SIG-M5 treated with dmso at 0.1 percent for 504 hours (cell line): ENCODE results near the gene MPO.

Experiments used
- DNase-seq: peaks from one replicate; lab custom pipeline; 2025; ENCODE audit not compliant: unreplicated experiment; lab: John Stamatoyannopoulos, UW

MPO gene

DNA sequence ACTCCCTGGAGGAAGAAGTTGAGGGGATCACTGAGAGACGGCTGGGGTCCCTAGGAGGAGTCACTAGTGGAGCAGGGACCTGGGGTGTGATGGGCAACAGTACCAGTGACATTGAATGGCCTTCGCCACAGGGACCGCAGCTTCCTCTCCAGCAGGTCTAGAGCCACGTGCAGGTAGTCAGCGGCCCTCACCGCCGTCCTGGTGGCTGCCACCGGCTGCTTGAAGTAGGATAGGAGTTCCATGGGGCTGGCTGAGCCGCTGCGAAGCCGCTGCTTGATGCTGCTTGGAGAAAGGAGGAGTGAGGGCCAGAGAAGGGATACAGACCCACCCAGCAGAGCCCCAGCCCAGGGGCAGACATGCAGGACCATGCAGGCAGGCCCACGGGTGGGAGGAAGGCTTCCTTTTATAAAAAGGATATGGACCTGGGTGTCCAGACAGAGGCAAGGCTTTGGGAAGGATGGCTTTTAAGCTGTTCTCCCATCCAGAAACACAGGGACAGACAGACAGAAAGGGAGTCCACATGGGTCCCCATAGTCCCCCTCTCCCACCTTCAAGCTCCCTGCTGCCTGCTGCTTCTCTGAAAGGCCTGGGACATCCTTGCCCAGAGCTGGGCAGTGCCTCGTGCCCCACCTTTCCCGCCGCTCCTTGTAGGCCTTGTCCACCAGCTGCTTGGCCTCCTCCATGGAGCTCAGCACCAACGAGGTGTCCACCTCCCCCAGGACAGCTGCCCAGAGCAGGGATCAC, 827 bp downstream of the MPO start:
- no peak for DNase-seq

DNA sequence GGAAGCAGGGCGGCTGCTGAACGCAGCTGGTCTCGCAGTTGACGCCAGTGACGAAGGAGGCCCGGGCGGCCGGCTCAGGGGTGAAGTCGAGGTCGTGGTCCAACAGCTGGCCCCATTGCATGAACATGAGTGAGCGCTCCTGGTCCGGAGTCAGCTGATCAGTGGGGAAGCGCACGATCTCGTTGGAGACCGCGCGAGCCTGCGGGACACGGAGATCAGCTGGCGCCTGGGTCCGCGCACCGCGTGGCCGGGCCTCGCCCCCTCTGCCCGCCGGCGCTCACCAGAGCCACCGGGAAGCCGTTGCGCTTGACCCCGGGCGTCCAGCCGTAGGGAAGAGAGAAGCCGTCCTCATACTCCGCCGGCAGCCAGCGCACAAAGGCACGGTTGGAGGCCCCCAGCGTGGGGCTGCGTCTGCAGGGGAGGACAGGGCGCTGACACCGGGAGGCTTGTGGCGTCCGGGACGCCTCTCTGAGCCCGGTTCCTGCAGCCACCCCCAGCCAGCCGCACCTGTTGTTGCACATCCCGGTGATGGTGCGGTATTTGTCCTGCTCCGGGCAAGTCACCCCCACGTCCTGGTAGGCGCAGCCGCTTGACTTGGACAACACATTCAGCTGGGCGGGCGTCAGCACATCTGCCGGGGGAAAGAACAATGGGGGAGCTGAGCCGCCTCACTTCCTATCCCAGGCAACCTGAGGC, 1.6 kb downstream of the MPO start:
- DNase-seq, result no peak

DNA sequence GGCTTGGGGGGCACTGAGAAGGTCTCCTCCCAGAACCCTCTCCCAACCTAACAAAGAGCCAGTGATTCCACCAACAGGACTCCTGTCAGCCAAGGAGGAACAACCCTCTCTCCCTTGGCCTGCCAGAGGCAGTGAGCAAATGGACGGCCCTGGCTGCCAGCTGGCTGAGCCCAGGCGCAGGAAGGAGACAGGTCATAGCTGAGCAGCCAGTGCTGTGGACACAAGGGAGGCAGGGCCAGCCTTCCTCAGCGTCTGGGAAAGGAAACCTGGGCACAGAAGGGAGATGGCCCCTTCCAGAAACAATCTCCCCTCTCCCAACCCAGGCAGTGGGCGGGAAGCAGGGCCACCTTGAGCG, 2.1 kb downstream of the MPO start:
- DNase-seq, result no peak

DNA sequence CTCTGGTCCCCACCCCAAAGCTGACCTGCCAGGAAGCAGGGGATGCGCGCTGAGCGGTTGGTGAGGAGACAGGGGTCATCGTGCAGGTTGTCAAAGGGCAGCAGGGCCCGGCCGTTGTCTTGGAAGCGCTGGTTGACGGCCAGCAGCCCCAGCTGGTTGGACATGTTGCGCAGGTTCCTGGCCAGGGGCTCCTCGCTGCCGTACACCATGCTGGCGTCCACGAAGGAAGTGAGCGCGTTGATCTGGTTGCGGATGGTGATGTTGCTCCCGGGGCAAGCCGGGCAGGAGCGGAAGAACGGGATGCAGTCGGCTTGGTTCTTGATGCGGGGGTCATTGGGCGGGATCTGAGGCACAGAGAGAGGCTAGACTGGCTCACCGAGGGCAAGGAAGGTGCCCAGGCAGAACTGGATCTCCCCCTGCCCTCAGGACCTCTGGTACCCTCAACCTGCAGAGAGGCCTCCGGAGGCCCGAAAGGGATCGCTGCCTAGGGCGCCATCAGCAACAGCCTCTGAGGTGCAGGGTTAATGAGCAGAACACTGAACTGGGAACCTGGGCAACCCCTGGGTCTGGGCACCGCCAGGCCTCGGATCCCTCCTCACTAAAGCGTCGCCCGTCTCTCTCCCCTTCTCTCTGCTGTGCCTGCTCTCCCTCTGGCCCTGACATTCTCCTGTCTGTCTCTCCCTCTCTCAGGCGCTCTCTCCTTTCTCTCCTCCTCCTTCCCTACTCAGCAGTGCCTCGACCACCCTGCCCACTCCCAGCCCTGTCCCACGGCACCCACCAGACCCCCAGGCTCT, 2.7 kb downstream of the MPO start:
- DNase-seq, result no peak

DNA sequence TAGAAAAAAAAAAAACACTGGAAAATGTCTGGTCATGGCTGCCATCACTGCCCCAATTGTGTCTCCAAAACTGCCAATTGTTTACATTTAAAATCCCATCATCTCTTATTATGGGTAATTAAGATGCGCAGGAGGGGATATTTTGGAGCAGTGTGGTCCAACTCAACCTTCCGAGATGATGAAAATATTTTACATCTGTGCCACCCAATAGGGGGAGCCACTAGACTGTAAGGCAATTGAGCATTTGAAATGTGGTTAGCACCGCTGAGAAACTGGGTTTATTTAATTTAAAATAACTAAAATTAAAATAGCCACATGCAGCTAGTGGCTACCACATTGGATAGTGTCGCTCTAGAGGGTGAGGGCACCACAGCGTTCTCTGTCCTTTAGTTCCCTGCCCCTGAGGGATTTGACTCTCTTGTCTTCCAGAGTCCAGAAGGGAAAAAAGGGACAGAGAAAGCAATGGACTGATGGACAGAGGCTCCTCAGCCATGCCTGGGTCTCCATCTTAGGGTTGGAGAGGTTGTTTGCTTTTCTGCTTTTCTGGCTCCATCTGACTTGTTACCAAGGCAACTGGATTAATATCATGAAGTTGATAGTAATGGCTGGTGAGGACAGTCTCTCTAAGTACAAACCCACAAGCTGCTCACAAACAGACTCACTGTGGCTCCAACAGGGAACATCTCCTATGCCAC, 3.5 kb downstream of the MPO start:
- DNase-seq, result no peak

DNA sequence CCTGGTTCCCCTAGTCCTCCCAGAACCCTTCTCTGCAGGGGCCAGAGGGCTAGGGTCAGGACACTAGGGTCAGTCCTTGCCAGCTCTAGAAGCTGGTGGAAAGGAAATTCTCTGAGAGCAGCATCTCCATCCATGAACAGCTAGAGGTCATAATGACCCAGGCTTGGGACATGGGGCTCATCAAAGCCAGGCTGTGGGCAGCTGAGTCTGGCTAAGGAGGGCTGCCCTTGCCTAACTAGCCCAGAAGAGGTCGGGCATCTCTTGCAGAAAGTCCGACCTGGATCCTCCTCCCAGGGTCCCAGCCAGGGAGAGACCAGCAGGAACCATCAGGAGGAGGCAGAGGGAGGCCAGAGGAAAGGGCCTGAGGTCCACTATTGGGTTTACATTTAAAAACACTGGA, 4.3 kb downstream of the MPO start:
- DNase-seq, result no peak

DNA sequence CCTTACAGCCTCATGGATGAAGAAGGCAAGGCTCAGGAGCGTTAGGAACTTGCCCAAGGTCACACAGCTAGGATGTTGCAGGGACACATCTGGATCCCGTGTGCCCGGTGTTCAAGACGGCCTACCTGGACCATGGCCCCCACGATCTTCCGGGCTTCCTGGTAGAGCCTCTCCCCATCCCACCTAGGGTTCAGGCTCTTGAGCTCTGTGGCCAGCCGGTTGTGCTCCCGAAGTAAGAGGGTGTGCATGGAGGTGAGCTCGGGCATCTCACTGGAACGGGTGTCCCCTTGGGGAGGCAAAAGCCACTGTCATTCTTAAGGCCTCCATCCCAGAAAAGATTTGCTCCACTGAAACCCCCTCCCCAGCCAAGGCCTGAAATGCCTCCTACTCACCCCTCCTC, 5.3 kb downstream of the MPO start:
- no peak for DNase-seq

DNA sequence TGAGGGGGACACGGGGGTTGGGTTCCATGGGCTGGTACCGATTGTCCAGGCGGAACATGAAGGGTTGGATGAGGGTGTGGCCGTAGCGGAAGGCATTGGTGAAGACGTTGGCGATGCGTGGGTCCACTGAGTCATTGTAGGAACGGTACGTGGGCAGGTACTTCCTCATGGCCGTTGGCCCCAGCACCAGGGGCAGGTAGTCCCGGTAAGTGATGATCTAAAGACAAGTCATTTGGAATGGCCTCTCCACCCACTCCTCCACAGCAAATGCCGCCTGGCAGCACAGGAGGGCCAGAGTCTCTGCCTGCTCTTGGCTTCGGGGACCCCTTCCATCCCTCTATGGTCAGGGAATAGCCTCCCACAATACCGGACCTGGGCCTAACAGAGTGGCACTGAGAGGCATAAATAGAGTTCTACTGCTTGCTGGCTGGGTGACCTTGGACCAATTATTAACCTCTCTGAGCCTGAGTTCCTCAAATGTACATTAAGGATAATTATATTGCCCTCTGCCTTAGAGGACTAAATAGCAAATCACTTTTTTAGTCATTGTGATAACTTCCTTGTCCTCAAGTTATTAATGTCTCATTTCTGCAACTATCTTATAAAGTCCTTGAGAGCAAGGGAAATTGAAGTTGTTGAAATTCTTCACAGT, 7.2 kb downstream of the MPO start:
- no peak for DNase-seq

DNA sequence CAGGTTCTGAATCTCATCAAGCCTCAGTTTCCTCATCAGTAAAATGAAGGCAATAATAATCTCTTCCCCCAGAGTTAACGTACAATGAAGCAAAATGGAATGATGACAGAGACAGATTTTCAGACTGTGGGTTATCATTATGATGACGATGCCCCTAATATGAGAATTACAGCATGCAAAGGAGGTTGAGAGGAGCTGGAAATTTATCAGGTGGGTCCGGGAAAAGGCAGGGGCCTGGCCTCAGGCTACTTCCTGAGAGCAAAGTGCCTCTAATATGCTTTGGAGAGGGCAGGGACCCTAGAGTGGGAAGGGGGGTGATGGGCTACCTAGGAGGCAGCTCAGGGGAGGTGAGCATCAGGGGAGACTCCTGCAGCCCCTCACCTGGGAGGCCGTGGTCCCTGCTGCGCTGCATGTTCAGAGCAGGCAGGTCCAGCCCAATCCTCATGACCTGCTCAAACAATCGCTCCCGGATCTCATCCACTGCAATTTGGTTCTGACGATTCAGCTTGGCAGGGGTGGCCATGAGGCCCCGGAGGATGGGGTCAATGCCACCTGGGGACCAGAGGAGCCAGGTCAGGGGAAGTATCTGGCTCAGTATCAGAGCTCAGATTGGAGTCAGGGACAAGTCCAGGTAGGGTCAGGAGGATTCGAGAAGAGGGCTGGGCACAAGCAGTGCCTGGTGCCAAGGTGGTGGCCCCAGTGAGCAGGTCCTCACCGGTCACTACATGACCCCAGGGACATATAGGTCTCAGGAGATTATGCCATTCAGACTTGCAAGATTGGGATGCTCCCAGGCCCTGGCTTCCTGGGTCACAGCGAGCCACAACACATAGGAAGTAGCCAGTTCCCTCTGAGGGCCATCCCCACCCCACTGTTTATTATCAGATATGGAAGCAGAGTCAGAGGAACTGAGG, 8.1 kb downstream of the MPO start:
- no peak for DNase-seq

DNA sequence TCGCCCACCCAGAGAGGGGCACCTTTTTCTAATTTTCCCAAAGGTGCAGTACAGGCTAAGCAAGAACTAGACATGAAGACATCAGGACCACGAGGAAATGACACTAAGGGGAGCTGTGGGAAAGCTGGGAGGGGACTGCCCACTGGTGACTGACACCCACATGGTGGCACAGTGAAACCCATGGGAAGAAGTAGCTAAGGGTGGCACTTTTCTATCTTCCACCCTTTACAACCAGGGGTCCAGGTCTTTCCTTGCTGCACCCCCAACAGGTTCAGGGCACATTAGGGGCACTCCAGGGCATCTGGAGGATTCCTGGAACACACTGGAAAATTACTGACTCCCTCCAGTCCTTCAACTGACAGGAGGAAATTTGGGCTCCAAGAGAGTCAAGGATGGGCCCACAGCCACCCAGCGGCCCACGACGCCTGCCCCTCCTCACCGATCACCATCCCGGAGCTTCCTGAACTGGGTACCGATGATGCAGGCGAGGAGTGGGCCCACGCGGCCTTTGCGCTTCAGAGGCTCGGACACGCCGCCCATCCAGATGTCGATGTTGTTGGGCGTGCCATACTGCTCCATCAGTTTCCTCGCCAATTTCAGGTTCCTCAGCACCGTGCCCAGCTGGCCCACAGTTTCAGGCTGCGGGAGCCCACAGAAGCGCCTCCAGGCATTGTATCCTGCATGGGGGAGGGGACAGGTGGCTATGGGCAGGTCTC, 9.4 kb downstream of the MPO start:
- no peak for DNase-seq

DNA sequence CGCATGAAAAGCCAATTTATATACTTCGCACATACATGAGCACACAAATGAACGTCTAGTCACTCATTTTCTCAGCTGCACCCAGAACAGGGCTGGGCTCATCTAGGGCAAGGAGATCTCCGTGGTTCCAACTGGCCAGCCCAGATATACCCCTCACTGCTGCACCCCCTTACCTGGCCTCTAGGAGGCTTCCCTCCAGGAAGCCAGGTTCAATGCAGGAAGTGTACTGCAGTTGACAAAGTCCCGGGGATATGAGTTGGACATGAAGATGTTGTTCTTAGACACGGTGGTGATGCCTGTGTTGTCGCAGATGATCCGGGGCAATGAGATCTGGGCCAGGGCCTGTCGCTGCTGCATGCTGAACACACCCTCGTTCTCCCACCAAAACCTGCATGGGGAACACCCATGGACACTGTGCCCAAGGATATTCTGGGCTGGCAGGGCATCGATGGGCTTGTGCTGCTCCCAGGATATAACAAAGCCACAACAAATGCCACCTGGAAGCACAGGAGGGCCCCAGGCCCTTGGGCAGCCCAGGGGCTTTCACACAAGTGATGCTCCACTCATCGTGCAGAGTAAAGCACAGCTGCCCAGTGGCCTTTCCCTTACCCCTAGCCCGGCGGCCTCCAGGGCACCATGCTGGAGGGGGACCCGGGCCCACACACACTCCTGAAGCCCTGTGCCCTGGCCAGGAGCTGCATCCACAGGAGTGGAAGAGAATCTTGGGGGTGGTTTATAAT, 10.1 kb downstream of the MPO start:
- DNase-seq, result no peak

DNA sequence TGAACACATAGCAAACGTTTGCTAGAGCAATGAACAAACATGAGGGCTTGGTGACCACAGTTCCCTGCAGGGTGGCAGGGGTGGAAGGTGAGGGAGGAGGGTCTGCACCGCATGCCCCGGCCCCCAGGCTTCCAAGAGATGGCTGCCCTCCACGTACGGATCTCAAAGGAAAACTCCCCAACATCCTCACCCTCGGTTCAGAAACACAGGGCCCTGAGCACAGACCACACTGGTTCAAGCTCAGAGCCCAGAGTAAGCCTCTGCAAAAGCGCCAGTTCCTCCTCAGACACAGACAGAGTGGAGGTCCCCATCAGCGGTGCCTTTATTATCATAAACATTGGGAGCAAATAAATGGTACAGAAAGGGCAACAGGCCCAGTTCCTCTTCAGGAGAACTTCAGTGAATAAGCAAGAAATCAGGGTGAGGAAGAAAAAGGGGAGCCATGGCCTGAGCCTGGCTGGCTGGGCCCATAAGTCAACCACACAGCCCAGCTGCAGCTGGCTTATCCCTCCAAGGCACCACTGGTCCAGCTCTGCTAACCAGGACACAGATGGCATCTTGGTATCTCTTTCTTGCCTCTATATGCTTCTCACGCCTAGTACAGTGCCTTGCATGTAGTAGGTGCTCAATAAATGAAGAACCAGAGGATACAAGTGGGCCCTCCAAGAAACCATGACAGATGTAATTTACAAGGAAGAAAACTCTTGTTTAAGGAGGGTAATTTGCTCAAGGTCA, 11.0 kb downstream of the MPO start:
- no peak for DNase-seq

DNA sequence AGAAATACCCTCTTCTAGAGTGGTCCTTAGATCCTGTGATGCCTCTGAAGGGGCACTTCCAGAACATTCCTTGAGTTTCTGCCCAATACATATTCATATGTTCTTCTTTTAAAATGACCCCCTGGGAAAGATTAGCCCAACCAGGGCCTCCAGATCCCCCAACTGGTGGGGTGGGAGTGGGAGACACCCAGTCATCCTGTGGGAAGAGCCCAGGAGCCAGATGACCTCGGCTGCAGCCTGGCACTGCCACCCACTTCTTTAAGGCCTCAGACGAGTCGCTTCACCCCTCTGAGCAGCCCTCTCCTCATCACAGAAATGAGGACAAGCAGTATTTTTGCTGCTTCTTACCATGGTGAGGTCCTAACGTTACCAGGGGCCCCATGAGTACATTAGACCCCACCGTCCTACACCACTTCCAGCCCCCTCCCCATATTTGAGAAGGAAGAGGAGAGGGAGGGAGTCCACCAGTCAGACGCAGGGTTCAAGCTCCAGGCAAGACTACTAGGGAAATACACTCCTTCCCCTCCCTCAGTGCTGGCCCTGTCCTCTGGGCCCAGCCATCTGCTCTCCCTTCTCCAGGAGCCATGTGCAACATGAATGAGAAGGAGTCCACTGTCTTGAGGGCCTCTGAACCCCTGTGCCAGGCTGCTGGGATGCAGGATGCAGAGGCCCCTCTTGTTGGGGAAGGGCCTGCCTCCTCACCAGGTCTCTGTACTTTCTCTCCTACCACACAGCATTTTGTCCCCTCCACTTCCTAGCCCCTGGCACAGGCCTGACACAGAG, 11.8 kb downstream of the MPO start:
- no peak for DNase-seq

DNA sequence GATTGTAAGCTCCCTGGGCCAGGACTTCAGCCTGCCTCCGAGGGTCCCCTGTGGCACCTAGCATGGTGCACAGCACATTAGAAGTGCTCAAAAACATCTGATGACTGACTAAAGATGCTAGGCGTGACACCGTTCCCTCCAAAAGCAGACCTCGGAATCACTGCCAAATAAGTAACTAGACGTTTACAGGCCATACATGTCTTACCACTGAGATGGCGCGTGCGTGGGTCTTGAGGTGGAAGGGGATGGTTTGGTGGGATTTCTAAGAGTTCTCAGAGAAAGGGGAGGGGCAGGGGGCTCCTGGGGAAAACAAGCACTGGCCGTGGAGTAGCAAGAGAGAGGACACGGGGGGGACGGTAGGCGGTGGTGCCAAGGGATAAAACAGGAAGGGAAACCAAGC, 12.4 kb downstream of the MPO start:
- DNase-seq, result no peak

DNA sequence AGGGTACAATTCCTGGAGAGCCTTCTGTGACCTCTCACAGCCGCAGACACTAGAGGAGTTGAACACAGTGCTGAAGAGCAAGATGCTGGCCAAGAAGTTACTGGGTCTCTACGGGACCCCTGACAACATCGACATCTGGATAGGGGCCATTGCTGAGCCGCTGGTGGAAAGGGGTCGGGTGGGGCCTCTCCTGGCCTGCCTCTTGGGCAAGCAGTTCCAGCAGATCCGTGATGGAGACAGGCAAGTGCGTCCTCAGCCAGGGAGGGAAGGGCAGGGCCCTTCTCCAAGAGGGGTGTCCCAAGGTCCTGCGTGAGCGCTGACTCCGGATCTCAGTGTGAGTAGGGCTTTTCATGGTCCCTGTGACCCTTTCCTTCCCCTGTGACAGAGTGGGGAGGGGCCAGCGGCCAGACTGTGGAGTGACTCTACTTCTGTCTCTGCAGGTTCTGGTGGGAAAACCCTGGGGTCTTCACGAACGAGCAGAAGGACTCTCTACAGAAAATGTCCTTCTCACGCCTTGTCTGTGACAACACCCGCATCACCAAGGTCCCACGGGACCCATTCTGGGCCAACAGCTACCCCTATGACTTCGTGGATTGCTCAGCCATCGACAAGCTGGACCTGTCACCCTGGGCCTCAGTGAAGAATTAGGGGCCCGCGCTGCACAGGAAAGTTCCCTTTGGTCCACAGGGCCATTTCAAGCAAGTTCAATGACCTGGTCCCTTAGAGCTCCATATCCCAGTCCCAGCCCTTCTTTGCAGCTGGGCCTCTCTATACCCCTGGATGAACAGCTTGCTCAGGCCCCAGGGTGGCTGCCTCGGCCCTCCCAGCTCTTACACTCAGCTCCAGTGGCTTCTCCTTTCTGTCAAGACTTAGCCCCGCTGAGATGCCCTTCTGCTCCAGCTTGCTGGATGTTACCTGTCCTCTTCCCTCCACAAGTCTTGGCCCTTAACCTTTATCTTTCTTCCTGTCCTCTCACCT, 13.1 kb downstream of the MPO start:
- no peak for DNase-seq
